IMR-90 (cell line): Measurements from ENCODE around the gene ASB1. TPM values are rescaled to one million over a fixed set of nuclear protein-coding genes. Genes with fewer than 3 reads are reported as not detected.

Experiments
- ATAC-seq: fragments of 200-7000 bp; cut with Tn5 transposase; 2 replicates; pipeline ENCODE4 v1.9.1; 2020; ENCODE audit warnings: low read depth, mild to moderate bottlenecking, moderate library complexity
- BruUV-seq: library from RNA; stranded (reverse); fragments of 400-500 nt; replicated peaks from 2 replicates; lab custom pipeline; 2021; lab: Mats Ljungman, UMichigan
- CTCF ChIA-PET: fragments of 300-600 bp; formaldehyde crosslinking; extraction: SDS; loops from one replicate; lab custom pipeline; 2021; ENCODE audit warnings: antibody characterized with exemption; lab: Yijun Ruan, JAX
- POLR2A ChIA-PET: fragments of 300-600 bp; sonication (Branson Sonifier 250); formaldehyde crosslinking; loops from one replicate; lab custom pipeline; 2022; ENCODE audit warnings: antibody characterized with exemption; ENCODE audit not compliant: unreplicated experiment; lab: Charles Lee
- DNase-seq: peaks from one replicate; pipeline ENCODE4 v3.0.0; 2013
- H2AFZ ChIP-seq: replicated peaks from 2 replicates; pipeline ENCODE3; 2013; ENCODE audit warnings: low read length, mild to moderate bottlenecking; ENCODE audit not compliant: poor library complexity
- H2AK5ac ChIP-seq: 2 replicates; pipeline ENCODE4 v1.6.1; 2013; ENCODE audit warnings: low read depth, low read length, inconsistent platforms
- H2AK9ac ChIP-seq: replicated peaks from 2 replicates; pipeline ENCODE3; 2013; ENCODE audit warnings: mild to moderate bottlenecking, low read depth, low read length, moderate library complexity; ENCODE audit not compliant: poor library complexity
- H2BK120ac ChIP-seq: 2 replicates; pipeline ENCODE4 v1.6.1; 2013; ENCODE audit warnings: low read depth, low read length, inconsistent platforms
- H2BK15ac ChIP-seq: 3 replicates; pipeline ENCODE4 v1.6.1; 2013; ENCODE audit warnings: low read depth, low read length, inconsistent platforms
- H2BK20ac ChIP-seq: 2 replicates; pipeline ENCODE4 v1.6.1; 2013; ENCODE audit warnings: low read depth, mild to moderate bottlenecking, inconsistent platforms, low read length, moderate library complexity
- H2BK5ac ChIP-seq: 2 replicates; pipeline ENCODE4 v1.6.1; 2013; ENCODE audit warnings: mild to moderate bottlenecking, low read depth, low read length, inconsistent platforms; ENCODE audit not compliant: poor library complexity, severe bottlenecking
- H3K14ac ChIP-seq: replicated peaks from 2 replicates; pipeline ENCODE4 v1.6.1; 2013; ENCODE audit warnings: low read depth, low read length, inconsistent platforms
- H3K18ac ChIP-seq: 2 replicates; pipeline ENCODE4 v1.6.1; 2013; ENCODE audit warnings: low read depth, low read length, control low read depth
- H3K23ac ChIP-seq: 2 replicates; pipeline ENCODE4 v1.6.1; 2013; ENCODE audit warnings: low read depth, low read length, inconsistent platforms
- H3K27ac ChIP-seq: 2 replicates; pipeline ENCODE4 v1.5.1; 2013; ENCODE audit warnings: mild to moderate bottlenecking, control low read depth, low read length; ENCODE audit not compliant: insufficient read depth
- H3K27me3 ChIP-seq: 2 replicates; pipeline ENCODE4 v1.6.1; 2013; ENCODE audit warnings: low read length; ENCODE audit not compliant: control insufficient read depth, insufficient read depth
- H3K36me3 ChIP-seq: 2 replicates; pipeline ENCODE4 v1.6.1; 2013; ENCODE audit warnings: low read length, mixed read lengths; ENCODE audit not compliant: control insufficient read depth, insufficient read depth
- H3K4ac ChIP-seq: 2 replicates; pipeline ENCODE4 v1.6.1; 2013; ENCODE audit warnings: low read depth, low read length, inconsistent platforms
- H3K4me1 ChIP-seq: 2 replicates; pipeline ENCODE4 v1.6.1; 2013; ENCODE audit warnings: low read length, mixed read lengths; ENCODE audit not compliant: control insufficient read depth, insufficient read depth
- H3K4me2 ChIP-seq: 2 replicates; pipeline ENCODE4 v1.6.1; 2013; ENCODE audit warnings: low read depth, mild to moderate bottlenecking, control low read depth, low read length, moderate library complexity
- H3K4me3 ChIP-seq: 2 replicates; pipeline ENCODE4 v1.5.1; 2013; ENCODE audit warnings: low read depth, mild to moderate bottlenecking, control low read depth, low read length, moderate library complexity; ENCODE audit not compliant: insufficient read depth
- H3K56ac ChIP-seq: 2 replicates; pipeline ENCODE4 v1.6.1; 2013; ENCODE audit warnings: low read length, inconsistent platforms; ENCODE audit not compliant: insufficient read depth; ENCODE audit errors: extremely low read depth
- H3K79me1 ChIP-seq, 2 experiments: 2 replicates each; pipeline ENCODE4 v1.6.1; 2013; ENCODE audit warnings: low read length in 2 of 2, inconsistent platforms in 1 of 2, low read depth in 1 of 2
- H3K9ac ChIP-seq: 2 replicates; pipeline ENCODE4 v1.6.1; 2013; ENCODE audit warnings: low read depth, low read length, control low read depth
- H3K9me1 ChIP-seq: 2 replicates; pipeline ENCODE4 v1.6.1; 2013; ENCODE audit warnings: low read length, inconsistent platforms; ENCODE audit not compliant: insufficient read depth
- H3K9me3 ChIP-seq: 2 replicates; pipeline ENCODE4 v1.6.1; 2013; ENCODE audit warnings: low read length; ENCODE audit not compliant: control insufficient read depth, insufficient read depth
- H4K20me1 ChIP-seq: 2 replicates; pipeline ENCODE4 v1.6.1; 2013; ENCODE audit warnings: low read length, inconsistent platforms; ENCODE audit not compliant: insufficient read depth
- H4K5ac ChIP-seq: 2 replicates; pipeline ENCODE4 v1.6.1; 2013; ENCODE audit warnings: mild to moderate bottlenecking, low read depth, low read length, control low read depth
- H4K8ac ChIP-seq, 2 experiments: 2 replicates each; pipeline ENCODE4 v1.6.1; 2013; ENCODE audit warnings: low read depth in 2 of 2, low read length in 2 of 2, control low read depth in 1 of 2, inconsistent platforms in 1 of 2
- H4K91ac ChIP-seq: 2 replicates; pipeline ENCODE4 v1.6.1; 2013; ENCODE audit warnings: low read depth, low read length, inconsistent platforms; ENCODE audit not compliant: insufficient read depth
- CHD1 ChIP-seq: IDR thresholded peaks from 2 replicates; pipeline ENCODE4 v1.6.1; 2012; ENCODE audit warnings: low read depth, low read length, improper control_type of control experiment
- POLR2A ChIP-seq: IDR thresholded peaks from 2 replicates; pipeline ENCODE4 v1.6.1; 2012; ENCODE audit warnings: mild to moderate bottlenecking, low read depth, low read length
- RAD21 ChIP-seq: IDR thresholded peaks from 2 replicates; pipeline ENCODE4 v1.6.1; 2012; ENCODE audit warnings: low read length, improper control_type of control experiment
- RCOR1 ChIP-seq: IDR thresholded peaks from 2 replicates; pipeline ENCODE4 v1.6.1; 2012; ENCODE audit warnings: mild to moderate bottlenecking, low read length, improper control_type of control experiment; ENCODE audit not compliant: insufficient replicate concordance
- WGBS, 2 experiments: methylation state at CpG; one replicate each; pipeline versions ENCODE4 v1.1.5 to v1.1.7; 2013; ENCODE audit warnings: missing lambda C conversion rate in 2 of 2; ENCODE audit not compliant: insufficient read length in 1 of 2; ENCODE audit errors: extremely low coverage in 2 of 2; 5-methylcytosine and 5-hydroxymethylcytosine counted together
- dilution Hi-C: fragments of 300-500 bp; cut with HindIII; formaldehyde crosslinking; loops from one replicate; pipeline ENCODE4 v1.14.3; 2018; ENCODE audit warnings: low sequenced_read_pairs; ENCODE audit not compliant: unreplicated experiment
- in situ Hi-C: fragments of 300-500 bp; cut with MboI; formaldehyde crosslinking; loops from 3 replicates; pipeline ENCODE4 v1.14.3; 2019; ENCODE audit warnings: low sequenced_read_pairs, inconsistent platforms, mixed read lengths
- intact Hi-C: fragments of 100-400 bp; cut with micrococcal nuclease; formaldehyde crosslinking; loops from 2 replicates; pipeline ENCODE4 v1.10.0; 2022
- polyA plus RNA-seq, 3 experiments: library from polyadenylated mRNA; depleted of rRNA; stranded (reverse); fragments of >200 nt; gene quantifications; 2 replicates each; pipeline ENCODE4 v1.2.3, GENCODE V29; 2012; ENCODE audit warnings: low replicate concordance in 1 of 3
- total RNA-seq: library from RNA; depleted of rRNA; stranded (reverse); fragments of >200 nt; gene quantifications from 2 replicates; pipeline ENCODE4 v1.2.3, GENCODE V29; 2012
- TF ChIP-seq, protein P1 (sequence below): fragments of 150-350 bp; IDR thresholded peaks from 2 replicates; pipeline ENCODE4 v1.6.1; 2017; ENCODE audit warnings: mild to moderate bottlenecking, antibody characterized with exemption, low read length, low read depth

ASB1 gene
- total and polyA plus RNA-seq, 2 of the 4 experiments (the other 2 are of a cell fraction): 23.5 to 37.3 TPM

DNA sequence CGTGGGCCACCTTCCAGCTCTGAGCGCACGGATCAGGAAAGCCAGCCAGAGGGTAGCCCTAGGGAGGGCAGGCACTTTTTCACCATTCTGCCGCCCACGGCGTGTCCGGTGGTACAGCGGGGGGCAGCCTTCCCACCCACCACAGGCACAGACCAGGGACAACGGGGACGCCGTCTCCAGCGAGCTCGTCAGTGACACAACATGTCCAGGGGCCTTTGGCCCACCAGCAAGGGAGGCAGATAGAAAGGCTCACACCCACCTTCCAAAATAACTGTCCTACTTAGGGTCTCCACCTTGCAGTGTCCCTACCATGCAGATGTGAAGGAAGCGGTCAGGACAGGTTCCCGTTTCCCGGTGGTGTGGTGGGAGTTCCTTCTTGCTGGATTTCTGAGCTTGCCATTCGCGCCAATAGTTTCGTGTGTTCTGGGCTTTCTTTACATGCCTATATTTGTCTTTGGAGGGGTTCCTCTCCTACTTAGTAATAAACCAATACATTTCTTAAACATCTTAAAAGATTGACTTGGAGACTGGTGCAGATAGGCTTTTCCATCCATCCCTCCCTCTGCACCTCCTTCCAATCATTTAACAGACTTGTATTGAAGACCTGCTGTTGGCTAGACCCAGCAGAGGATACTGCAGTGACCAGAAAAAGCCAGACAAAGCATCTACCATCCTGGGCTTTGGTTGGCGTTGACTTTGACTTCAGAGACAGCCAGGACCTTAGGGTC is 872 bp downstream of the ASB1 start:
- Histone ChIP-seq H3K14ac (peak overlapping the region; percentile 96), H3K9ac (peak overlapping the region; percentile 98), H3K4me3 (peak overlapping the region; percentile 96), H2AFZ (peak overlapping the region; percentile 94), H4K91ac (peak overlapping the region; percentile 95), H3K4ac (peak overlapping the region; percentile 96), H3K79me1 (peaks cover 8 to 25% of the 10 kb centered on the region in 2 experiments; a peak in 3 of 4 replicates), H3K4me1 (peaks cover 9% of the 10 kb centered on the region), H3K27me3 (no peaks in the 10 kb centered on the region), H2BK20ac (0 out of 2 replicates have a peak overlapping the region, but pooled peaks have one; percentile 24), H4K20me1 (no peaks in the 10 kb centered on the region), H3K36me3 (peaks cover 6% of the 10 kb centered on the region), H3K18ac (peak overlapping the region; percentile 65), H3K27ac (peak overlapping the region; percentile 99), H3K23ac (peak overlapping the region; percentile 93), H2BK120ac (peak overlapping the region; percentile 66), H3K4me2 (peak overlapping the region; percentile 100), H4K5ac (peak overlapping the region; percentile 85), H4K8ac (peak overlapping the region; percentile 73 to 90), H2BK5ac (peak overlapping the region; percentile 97), H3K9me3 (0 out of 2 replicates have a peak, but pooled peaks cover 4% of the 10 kb centered on the region), H2AK9ac (peak overlapping the region; percentile 98), H2BK15ac (peak overlapping the region; percentile 12; the same call in 1 of the 3 replicates), H2AK5ac (peak overlapping the region; percentile 91), H3K56ac (peak overlapping the region; percentile 85), H3K9me1 (peaks cover 9% of the 10 kb centered on the region)
- intact Hi-C loops (no loop called here), in situ Hi-C loops (no loop called here), dilution Hi-C loops (no loop called here)
- no TSS peak for BruUV-seq
- WGBS, 2 experiments: no CpG with 5 or more reads among the region's 20 CpGs
- ATAC-seq (peak; percentile 10), DNase-seq (peak; percentile 15)
- ChIA-PET POLR2A (interaction anchor here (0.5 kb wide), 2 partner anchors 22 to 301 kb away, joined by 3 to 4 read pairs; no protein-coding TSS in a partner anchor), CTCF (no interaction called here)
- TF ChIP-seq RAD21 (no peak), POLR2A (peak; percentile 48; the same call in 1 of the 2 replicates), CHD1 (no peak), RCOR1 (no peak)
- TF ChIP-seq, protein P1, sequence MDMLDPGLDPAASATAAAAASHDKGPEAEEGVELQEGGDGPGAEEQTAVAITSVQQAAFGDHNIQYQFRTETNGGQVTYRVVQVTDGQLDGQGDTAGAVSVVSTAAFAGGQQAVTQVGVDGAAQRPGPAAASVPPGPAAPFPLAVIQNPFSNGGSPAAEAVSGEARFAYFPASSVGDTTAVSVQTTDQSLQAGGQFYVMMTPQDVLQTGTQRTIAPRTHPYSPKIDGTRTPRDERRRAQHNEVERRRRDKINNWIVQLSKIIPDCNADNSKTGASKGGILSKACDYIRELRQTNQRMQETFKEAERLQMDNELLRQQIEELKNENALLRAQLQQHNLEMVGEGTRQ: no peak
